ENCODE results near the gene AQP4.

The AQP4 gene

GRCh38 chr18:26867471-26867870 lies 2.0 kb upstream of the AQP4 start:
- no peak overlapping the region for H3K4me3 ChIP-seq (ENCODE audit: low read depth, low read length)
- H3K27ac ChIP-seq (ENCODE audit: low read depth, low read length), result no peak overlapping the region
- H3K23ac ChIP-seq (ENCODE audit: low read length), result no peak overlapping the region
- H3K27me3 ChIP-seq (ENCODE audit: insufficient read depth, low read length), result peaks cover 6% of the 10 kb centered on the region
- H4K8ac ChIP-seq (ENCODE audit: low read depth, low read length), result no peak overlapping the region
- H3K79me2 ChIP-seq (ENCODE audit: control insufficient read depth, insufficient read depth, low read length, poor library complexity), result no peaks in the 10 kb centered on the region
- no peaks in the 10 kb centered on the region for H3K79me1 ChIP-seq (ENCODE audit: low read length)
- H3K4ac ChIP-seq (ENCODE audit: low read depth, low read length), result no peak overlapping the region
- H2AK5ac ChIP-seq (ENCODE audit: low read length), result no peak overlapping the region
- H2BK120ac ChIP-seq (ENCODE audit: insufficient read depth, low read length, poor library complexity), result no peak overlapping the region
- H4K91ac ChIP-seq (ENCODE audit: low read depth, low read length), result no peak overlapping the region
- H3K4me1 ChIP-seq (ENCODE audit: control insufficient read depth in 1 of 2, insufficient read depth in 2 of 2, low read length in 2 of 2), result peaks cover 0 to 5% of the 10 kb centered on the region in 2 experiments
- no peak overlapping the region for H4K12ac ChIP-seq (ENCODE audit: low read depth, low read length)
- WGBS (ENCODE audit: extremely low coverage, insufficient coverage, insufficient read length), result no CpG with 5 or more reads among the region's 4 CpGs
- no peaks in the 10 kb centered on the region for H3K36me3 ChIP-seq (ENCODE audit: control insufficient read depth in 1 of 2, insufficient read depth in 2 of 2, low read length in 2 of 2)
- H2BK5ac ChIP-seq (ENCODE audit: low read depth, low read length, poor library complexity), result no peak overlapping the region
- no peak overlapping the region for H3K14ac ChIP-seq (ENCODE audit: low read length)
- H2AFZ ChIP-seq (ENCODE audit: insufficient read depth, low read length, poor library complexity), result no peak overlapping the region
- no peaks in the 10 kb centered on the region for H3K9me3 ChIP-seq (ENCODE audit: insufficient read depth, low read depth, low read length)
- no peak overlapping the region for H2BK12ac ChIP-seq (ENCODE audit: low read length)
- no peak overlapping the region for H3K18ac ChIP-seq (ENCODE audit: low read length)
- DNase-seq, result no peak
- no peak overlapping the region for H3K4me2 ChIP-seq (ENCODE audit: low read length)
- no peak overlapping the region for H3K9ac ChIP-seq (ENCODE audit: low read length)

GRCh38 chr18:26864658-26865057 lies 849 bp downstream of the AQP4 start:
- Histone ChIP-seq H4K8ac (ENCODE audit: low read depth, low read length) (no peak overlapping the region), H2BK5ac (ENCODE audit: low read depth, low read length, poor library complexity) (no peak overlapping the region), H2AFZ (ENCODE audit: insufficient read depth, low read length, poor library complexity) (no peak overlapping the region), H2BK120ac (ENCODE audit: insufficient read depth, low read length, poor library complexity) (no peak overlapping the region), H3K4me2 (ENCODE audit: low read length) (no peak overlapping the region), H3K23ac (ENCODE audit: low read length) (no peak overlapping the region), H4K12ac (ENCODE audit: low read depth, low read length) (no peak overlapping the region), H3K27me3 (ENCODE audit: insufficient read depth, low read length) (peaks cover 6% of the 10 kb centered on the region), H3K9ac (ENCODE audit: low read length) (no peak overlapping the region), H3K4ac (ENCODE audit: low read depth, low read length) (no peak overlapping the region), H3K4me3 (ENCODE audit: low read depth, low read length) (no peak overlapping the region), H4K91ac (ENCODE audit: low read depth, low read length) (no peak overlapping the region), H3K18ac (ENCODE audit: low read length) (no peak overlapping the region), H3K79me2 (ENCODE audit: control insufficient read depth, insufficient read depth, low read length, poor library complexity) (no peaks in the 10 kb centered on the region), H3K27ac (ENCODE audit: low read depth, low read length) (no peak overlapping the region), H3K36me3 (ENCODE audit: control insufficient read depth in 1 of 2, insufficient read depth in 2 of 2, low read length in 2 of 2) (no peaks in the 10 kb centered on the region), H2AK5ac (ENCODE audit: low read length) (no peak overlapping the region), H2BK12ac (ENCODE audit: low read length) (no peak overlapping the region), H3K79me1 (ENCODE audit: low read length) (no peaks in the 10 kb centered on the region), H3K9me3 (ENCODE audit: insufficient read depth, low read depth, low read length) (peaks cover 2% of the 10 kb centered on the region), H3K14ac (ENCODE audit: low read length) (no peak overlapping the region), H3K4me1 (ENCODE audit: control insufficient read depth in 1 of 2, insufficient read depth in 2 of 2, low read length in 2 of 2) (peaks cover 0 to 5% of the 10 kb centered on the region in 2 experiments)
- WGBS (ENCODE audit: extremely low coverage, insufficient coverage, insufficient read length), result no CpG with 5 or more reads among the region's 7 CpGs
- DNase-seq, result no peak

- no peak overlapping the region for H3K18ac ChIP-seq (ENCODE audit: low read length)
- H3K27ac ChIP-seq (ENCODE audit: low read depth, low read length), result no peak overlapping the region
- no peak overlapping the region for H3K4me2 ChIP-seq (ENCODE audit: low read length)
- no peak overlapping the region for H2BK12ac ChIP-seq (ENCODE audit: low read length)
- H3K36me3 ChIP-seq (ENCODE audit: control insufficient read depth in 1 of 2, insufficient read depth in 2 of 2, low read length in 2 of 2), result no peaks in the 10 kb centered on the region
- no peaks in the 10 kb centered on the region for H3K79me1 ChIP-seq (ENCODE audit: low read length)
- no peak overlapping the region for H3K14ac ChIP-seq (ENCODE audit: low read length)
- H3K4me3 ChIP-seq (ENCODE audit: low read depth, low read length), result no peak overlapping the region
- H3K4ac ChIP-seq (ENCODE audit: low read depth, low read length), result no peak overlapping the region
- no peak overlapping the region for H3K9ac ChIP-seq (ENCODE audit: low read length)
- H2AK5ac ChIP-seq (ENCODE audit: low read length), result no peak overlapping the region
- H3K79me2 ChIP-seq (ENCODE audit: control insufficient read depth, insufficient read depth, low read length, poor library complexity), result no peaks in the 10 kb centered on the region
- peaks cover 6% of the 10 kb centered on the region for H3K27me3 ChIP-seq (ENCODE audit: insufficient read depth, low read length)
- no peak overlapping the region for H2BK120ac ChIP-seq (ENCODE audit: insufficient read depth, low read length, poor library complexity)
- H4K8ac ChIP-seq (ENCODE audit: low read depth, low read length), result no peak overlapping the region
- no peak overlapping the region for H2BK5ac ChIP-seq (ENCODE audit: low read depth, low read length, poor library complexity)
- no peak overlapping the region for H3K23ac ChIP-seq (ENCODE audit: low read length)
- peaks cover 0 to 5% of the 10 kb centered on the region in 2 experiments for H3K4me1 ChIP-seq (ENCODE audit: control insufficient read depth in 1 of 2, insufficient read depth in 2 of 2, low read length in 2 of 2)
- no peak overlapping the region for H2AFZ ChIP-seq (ENCODE audit: insufficient read depth, low read length, poor library complexity)
- no peak overlapping the region for H4K91ac ChIP-seq (ENCODE audit: low read depth, low read length)
- no CpG with 5 or more reads among the region's 9 CpGs for WGBS (ENCODE audit: extremely low coverage, insufficient coverage, insufficient read length)
- H3K9me3 ChIP-seq (ENCODE audit: insufficient read depth, low read depth, low read length), result peaks cover 2% of the 10 kb centered on the region
- DNase-seq, result no peak
- no peak overlapping the region for H4K12ac ChIP-seq (ENCODE audit: low read depth, low read length)
Measured at GRCh38 chr18:26863921-26864497, 1.5 kb downstream of the AQP4 start.

- H3K23ac ChIP-seq (ENCODE audit: low read length), result no peak overlapping the region
- WGBS (ENCODE audit: extremely low coverage, insufficient coverage, insufficient read length), result no CpG with 5 or more reads among the region's 40 CpGs
- no peak overlapping the region for H2BK120ac ChIP-seq (ENCODE audit: insufficient read depth, low read length, poor library complexity)
- no peaks in the 10 kb centered on the region for H3K36me3 ChIP-seq (ENCODE audit: control insufficient read depth in 1 of 2, insufficient read depth in 2 of 2, low read length in 2 of 2)
- no peak overlapping the region for H3K27ac ChIP-seq (ENCODE audit: low read depth, low read length)
- no peak for DNase-seq
- H3K27me3 ChIP-seq (ENCODE audit: insufficient read depth, low read length), result peaks cover 6% of the 10 kb centered on the region
- no peak overlapping the region for H2AFZ ChIP-seq (ENCODE audit: insufficient read depth, low read length, poor library complexity)
- peak overlapping the region; percentile 49 for H3K4me3 ChIP-seq (ENCODE audit: low read depth, low read length)
- no peak overlapping the region for H4K91ac ChIP-seq (ENCODE audit: low read depth, low read length)
- no peak overlapping the region for H3K18ac ChIP-seq (ENCODE audit: low read length)
- H3K4me2 ChIP-seq (ENCODE audit: low read length), result peak overlapping the region; percentile 81
- peaks cover 0 to 5% of the 10 kb centered on the region in 2 experiments for H3K4me1 ChIP-seq (ENCODE audit: control insufficient read depth in 1 of 2, insufficient read depth in 2 of 2, low read length in 2 of 2)
- H3K9ac ChIP-seq (ENCODE audit: low read length), result no peak overlapping the region
- H3K79me2 ChIP-seq (ENCODE audit: control insufficient read depth, insufficient read depth, low read length, poor library complexity), result no peaks in the 10 kb centered on the region
- no peak overlapping the region for H2AK5ac ChIP-seq (ENCODE audit: low read length)
- no peak overlapping the region for H3K4ac ChIP-seq (ENCODE audit: low read depth, low read length)
- no peak overlapping the region for H3K14ac ChIP-seq (ENCODE audit: low read length)
- no peak overlapping the region for H4K12ac ChIP-seq (ENCODE audit: low read depth, low read length)
- no peak overlapping the region for H2BK5ac ChIP-seq (ENCODE audit: low read depth, low read length, poor library complexity)
- peaks cover 2% of the 10 kb centered on the region for H3K9me3 ChIP-seq (ENCODE audit: insufficient read depth, low read depth, low read length)
- no peaks in the 10 kb centered on the region for H3K79me1 ChIP-seq (ENCODE audit: low read length)
- no peak overlapping the region for H4K8ac ChIP-seq (ENCODE audit: low read depth, low read length)
- no peak overlapping the region for H2BK12ac ChIP-seq (ENCODE audit: low read length)
Measured at GRCh38 chr18:26863122-26863879, 2.2 kb downstream of the AQP4 start.
